Heart right ventricle (tissue), 16 donors: Measurements from ENCODE around the gene INO80D. TPM values are rescaled to one million over a fixed set of nuclear protein-coding genes. Genes with fewer than 3 reads are reported as not detected.

Experiments
- ATAC-seq, 8 donors: fragments of 200-7000 bp; cut with Tn5 transposase; one replicate each; pipeline ENCODE4 v1.9.1; 2020; ENCODE audit warnings: mild to moderate bottlenecking in 8 of 8, moderate library complexity in 8 of 8, moderate number of reproducible peaks in 1 of 8
- DNase-seq, 2 donors: peaks; one replicate each; pipeline ENCODE4 v3.0.0-alpha.2; 2020
- H3K27ac ChIP-seq, 10 donors: fragments of 200-600 bp; sonication (generic) in 2 of 10; one replicate each; pipeline versions ENCODE4 v1.5.0 to v1.8.0; 2020 to 2022; ENCODE audit warnings: mild to moderate bottlenecking in 3 of 10
- H3K27me3 ChIP-seq, 7 donors: fragments of 200-600 bp; one replicate each; pipeline ENCODE4 v1.8.0; 2021 to 2022; ENCODE audit warnings: mild to moderate bottlenecking in 2 of 7
- H3K36me3 ChIP-seq, 9 donors: fragments of 200-600 bp; sonication (generic) in 1 of 9; one replicate each; pipeline versions ENCODE4 v1.5.0 to v1.8.0; 2020 to 2022; ENCODE audit warnings: mild to moderate bottlenecking in 2 of 9
- H3K4me1 ChIP-seq, 9 donors: fragments of 200-600 bp; sonication (generic) in 1 of 9; one replicate each; pipeline versions ENCODE4 v1.5.0 to v1.8.0; 2020 to 2022; ENCODE audit warnings: mild to moderate bottlenecking in 4 of 9
- H3K4me3 ChIP-seq, 10 donors: fragments of 200-600 bp; sonication (generic) in 2 of 10; one replicate each; pipeline versions ENCODE4 v1.5.0 to v1.8.0; 2020 to 2022; ENCODE audit warnings: mild to moderate bottlenecking in 7 of 10, moderate library complexity in 2 of 10
- H3K9me3 ChIP-seq, 11 donors: fragments of 200-600 bp in 10 of 11; sonication (generic) in 2 of 11; one replicate each; pipeline versions ENCODE4 v1.5.0 to v1.8.0; 2013 to 2022; ENCODE audit warnings: mild to moderate bottlenecking in 2 of 11, control low read depth in 1 of 11, moderate library complexity in 1 of 11
- CTCF ChIP-seq, 9 donors: fragments of 200-600 bp; sonication (generic) in 2 of 9; IDR thresholded peaks; one replicate each; pipeline versions ENCODE4 v1.5.0 to v1.8.0; 2021 to 2022; ENCODE audit warnings: antibody characterized with exemption in 9 of 9, mild to moderate bottlenecking in 5 of 9, moderate library complexity in 1 of 9
- WGBS, 2 donors: extraction: QIAGEN DNeasy Blood & Tissue Kit; methylation state at CpG; one replicate each; pipeline ENCODE4 v1.1.7; 2013; ENCODE audit warnings: inconsistent platforms in 1 of 2; 5-methylcytosine and 5-hydroxymethylcytosine counted together
- intact Hi-C, 10 donors: fragments of 100-400 bp; cut with DNase I; formaldehyde crosslinking; loops; one replicate each; pipeline versions ENCODE4 v1.11.1 to v1.14.2; 2022
- polyA plus RNA-seq, 2 donors: library from polyadenylated mRNA; stranded (reverse); fragments of 200-250 nt; gene quantifications; one replicate each; pipeline ENCODE4 v1.2.3, GENCODE V29; 2013
- total RNA-seq, 10 donors: library from RNA; stranded (reverse); fragmentation: NEBNext Ultra II Directional in 3 of 10; extraction: Animal tissue kit (Norgen Biotek cat#: 25700) in 3 of 10; gene quantifications; one replicate each; pipeline versions ENCODE4 v1.2.1 to v1.2.4, GENCODE V29; 2021 to 2023
- donor health status: Arrhythmogenic right ventricular cardiomyopathy.
- donor health status: ischemic (EF 13 %, LVEDD 7.1; RV severe dilation, severe dysfunction).
- donor health status: healthy with polysubstance abuse.
- donor health status: DM: no; HTN: yes; CAD: no.
- donor health status: DM: no; HTN: no; CAD: no.
- donor health status: ischemic (EF 25% LVEDD 6.9; RV normal size, moderate dysfunction).
- donor health status: ischemic (EF 25% LVEDD 5.7; RV mildly dilated, moderate dysfunction).
- donor health status: healthy.
- donor health status: DM: yes; HTN: yes; CAD: no.
- donor health status: Ischemic cardiomyopathy.
- donor health status: ischemic (EF 35%, LVEDD 5.7; RV mildly dilated, moderate dysfunction).
- donor health status: nonischemic (EF 11% LVEDD 7.7; RV severe dilation, severe dysfunction).
- donor health status: DM: yes; HTN: yes; CAD: no.
- donor health status: PGD.
- donor health status: ischemic (EF 29% LVEDD 5.4; RV normal size, mild dysfunction).
- donor health status: nonischemic (EF 23%, LVEDD 6.1; RV moderate dilation, normal function).

The INO80D gene
- total and polyA plus RNA-seq, 12 donors, result 1.1 to 26.3 (median 15.9) TPM

DNA sequence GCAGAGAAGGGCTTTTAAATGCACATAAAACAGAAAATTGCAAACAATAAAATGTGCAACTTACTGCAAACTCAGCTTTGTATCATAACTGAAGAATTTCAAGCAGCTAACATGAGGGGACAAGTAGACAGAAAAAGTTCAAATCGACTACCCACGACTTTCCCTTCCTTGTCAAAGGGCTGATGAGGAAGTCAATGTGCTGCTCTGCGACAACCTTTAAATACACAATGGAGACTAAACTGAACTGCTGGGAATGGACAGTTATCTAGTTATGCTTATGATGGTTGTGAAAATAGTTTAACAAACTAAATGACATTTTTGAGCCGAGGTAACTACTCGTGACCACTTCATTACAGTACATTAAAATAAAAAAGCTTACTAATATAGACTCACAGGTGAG lies 84.1 kb downstream of the INO80D start:
- H3K27ac ChIP-seq, result no peak overlapping the region
- no peak for TF ChIP-seq CTCF (IDR thresholded peaks at IDR 0.05)
- ATAC-seq (no peak), DNase-seq (no peak)
- no peaks in the 10 kb centered on the region for H3K27me3 ChIP-seq
- H3K4me3 ChIP-seq, result no peak overlapping the region
- H3K4me1 ChIP-seq, result no peaks in the 10 kb centered on the region
- H3K9me3 ChIP-seq, result no peaks in the 10 kb centered on the region
- peaks cover 0 to 99% (median 35%) of the 10 kb centered on the region in 9 donors for H3K36me3 ChIP-seq
- intact Hi-C loops, result loop anchor here in 1 of 10 donors (10.0 kb wide), 1 partner anchor 143 kb away; no protein-coding TSS in a partner anchor
- 77 to 82% methylated on average over 5 of the region's 5 CpGs for WGBS, 2 donors

GRCh38 chr2:206000776-206001175 lies 85.2 kb downstream of the INO80D start:
- ATAC-seq, result no peak
- peaks cover 0 to 88% (median 29%) of the 10 kb centered on the region in 9 donors for H3K36me3 ChIP-seq

DNA sequence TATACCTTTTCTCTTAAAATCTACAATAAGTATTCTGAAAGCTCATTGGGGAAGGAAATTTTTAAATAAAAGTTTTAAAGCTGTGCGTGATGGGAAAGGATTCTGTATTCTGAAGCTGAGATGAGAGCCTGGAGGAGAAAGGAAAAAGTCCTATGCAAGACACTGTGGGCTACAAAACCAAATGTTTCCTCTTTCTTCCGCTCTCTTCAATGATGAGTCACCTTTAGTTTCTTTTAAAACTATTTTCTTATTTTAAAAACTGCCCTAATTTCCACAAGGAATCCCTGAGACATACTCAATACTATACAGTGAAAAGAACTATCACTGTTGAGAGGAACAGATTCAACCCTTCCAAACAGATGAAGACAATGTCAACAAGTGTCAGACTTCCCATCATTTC lies 87.4 kb downstream of the INO80D start:
- WGBS, 2 donors, result 89 to 90% methylated on average over 2 of the region's 2 CpGs
- no peak for TF ChIP-seq CTCF (IDR thresholded peaks at IDR 0.05)
- Histone ChIP-seq H3K4me3 (no peak overlapping the region), H3K4me1 (no peaks in the 10 kb centered on the region), H3K36me3 (peaks cover 0 to 75% (median 15%) of the 10 kb centered on the region in 9 donors), H3K9me3 (no peaks in the 10 kb centered on the region), H3K27me3 (no peaks in the 10 kb centered on the region), H3K27ac (no peak overlapping the region)
- no peak for DNase-seq
- intact Hi-C loops, result no loop called here
- ATAC-seq, result no peak

More at GRCh38 chr2:206000776-206001175, 85.2 kb downstream of the INO80D start:
- no peak for TF ChIP-seq CTCF (IDR thresholded peaks at IDR 0.05)
- DNase-seq, result no peak
- no peaks in the 10 kb centered on the region for H3K27me3 ChIP-seq
- intact Hi-C loops, result loop anchor here in 1 of 10 donors (10.0 kb wide), 1 partner anchor 144 kb away; no protein-coding TSS in a partner anchor
- H3K9me3 ChIP-seq, result no peaks in the 10 kb centered on the region
- H3K4me3 ChIP-seq, result no peak overlapping the region
- WGBS, 2 donors, result 81 to 97% methylated on average over 1 of the region's 1 CpG
- H3K27ac ChIP-seq, result no peak overlapping the region
- H3K4me1 ChIP-seq, result no peaks in the 10 kb centered on the region

DNA sequence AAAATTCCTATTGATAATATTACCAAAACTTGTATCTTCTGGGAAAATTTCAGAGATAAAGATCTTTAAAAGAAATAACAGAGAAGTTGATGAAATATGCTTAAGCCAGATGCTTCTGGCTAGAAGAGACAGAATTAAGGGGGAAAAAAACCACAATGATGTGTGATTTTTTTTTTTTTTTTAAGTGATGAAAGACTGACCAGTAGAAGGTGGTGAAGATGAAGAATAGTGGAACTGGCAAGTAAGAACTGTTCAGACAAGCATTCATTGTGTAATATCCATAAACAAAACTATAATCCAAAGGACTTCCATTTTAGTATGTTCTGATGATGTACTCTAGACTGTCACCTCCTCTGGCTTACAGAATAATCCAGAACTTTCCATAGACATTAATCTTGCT lies 89.8 kb downstream of the INO80D start:
- peaks cover 0 to 82% (median 10%) of the 10 kb centered on the region in 9 donors for H3K36me3 ChIP-seq
- H3K27me3 ChIP-seq, result no peaks in the 10 kb centered on the region
- no peaks in the 10 kb centered on the region for H3K4me1 ChIP-seq
- no peaks in the 10 kb centered on the region for H3K9me3 ChIP-seq
- ATAC-seq (no peak), DNase-seq (no peak)
- intact Hi-C loops, result no loop called here
- no peak overlapping the region for H3K4me3 ChIP-seq
- no peak for TF ChIP-seq CTCF (IDR thresholded peaks at IDR 0.05)
- H3K27ac ChIP-seq, result no peak overlapping the region
